Spleen (tissue), 7 donors: ENCODE results near the gene GEMIN4.

Experiments used
- CTCF ChIP-seq, 11 experiments: fragments of 200-600 bp in 7 of 11; fragments of 450-650 bp in 4 of 11; sonication (generic) in 4 of 11; IDR thresholded peaks in 8 of 11; conservative IDR thresholded peaks in 3 of 11; 1 replicate in 7 of 11; 2 replicates in 4 of 11; pipeline versions ENCODE4 v1.4.0 to v1.8.0; 2016 to 2021; ENCODE audit warnings: antibody characterized with exemption in 11 of 11, inconsistent platforms in 4 of 11, mild to moderate bottlenecking in 1 of 11
- POLR2A ChIP-seq, 3 donors: fragments of 450-650 bp; IDR thresholded peaks; one replicate each; pipeline ENCODE4 v1.5.1; 2017; ENCODE audit warnings: antibody characterized with exemption in 3 of 3, mild to moderate bottlenecking in 1 of 3
- POLR2AphosphoS5 ChIP-seq, 3 donors: sonication (generic); formaldehyde crosslinking; IDR thresholded peaks; one replicate each; pipeline ENCODE4 v1.5.1; 2017; ENCODE audit warnings: antibody characterized with exemption in 3 of 3
- donor health status: DM: no; HTN: no; CAD: no; lungs with moderate emphysema.
- donor health status: DM: no; HTN: no; CAD: no.
- donor health status: DM: no; HTN: no; CAD: no.

- TF ChIP-seq POLR2AphosphoS5 (IDR thresholded peaks at IDR 0.05) (no peak), CTCF (IDR thresholded peaks at IDR 0.05 in 8 of 11, conservative IDR thresholded peaks at IDR 0.05 in 3 of 11) (no peak), POLR2A (IDR thresholded peaks at IDR 0.05) (no peak)
These were observed 48.8 kb downstream of the GEMIN4 start for GRCh38 chr17:703081-703875.
